ENCODE data around the gene PPARGC1A.

DNA sequence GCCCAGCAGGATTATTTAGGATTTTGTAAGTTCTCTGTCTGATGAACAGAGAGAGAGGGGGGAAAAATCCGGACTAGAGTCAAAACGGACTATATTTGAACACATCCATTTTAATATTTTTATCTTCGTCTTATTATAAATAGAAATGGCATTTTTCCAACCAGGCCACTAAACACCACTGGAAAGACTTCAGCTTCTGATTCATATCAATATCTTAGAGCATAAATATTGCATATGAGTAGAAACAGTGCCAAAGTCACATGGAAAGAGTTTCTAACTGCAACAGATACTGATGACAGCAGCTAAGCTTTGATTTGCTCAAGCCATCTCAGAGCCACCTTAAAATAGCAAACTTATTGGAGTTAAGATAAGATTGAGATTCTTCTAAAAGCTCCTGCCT is 456 bp downstream of the PPARGC1A start:
- TF ChIP-seq MAFK (conservative IDR thresholded peaks at IDR 0.05 in 1 of 2, IDR thresholded peaks at IDR 0.05 in 1 of 2; ENCODE audit: low read length in 2 of 2), result no peak
- no peak for TF ChIP-seq U2AF2 (IDR thresholded peaks at IDR 0.05; ENCODE audit: low read depth, low read length)
- no peak for TF ChIP-seq ZBTB8A (CRISPR knock-in tag; IDR thresholded peaks at IDR 0.05; ENCODE audit: borderline replicate concordance, low read depth)

Data from HepG2 (cell line).